Ovary (tissue), 3 donors: ENCODE data around the gene TAS2R7.

Experiments
- CTCF ChIP-seq, 3 donors: fragments of 450-650 bp in 2 of 3; fragments of 200-600 bp in 1 of 3; IDR thresholded peaks; one replicate each; pipeline versions ENCODE4 v1.5.1 to v1.8.0; 2016 to 2022; ENCODE audit warnings: antibody characterized with exemption in 3 of 3, mild to moderate bottlenecking in 1 of 3
- POLR2A ChIP-seq: fragments of 450-650 bp; IDR thresholded peaks from one replicate; pipeline ENCODE4 v1.6.1; 2017; ENCODE audit warnings: antibody characterized with exemption, mild to moderate bottlenecking, moderate library complexity
- donor health status: DM: no; HTN: no; CAD: no.

DNA sequence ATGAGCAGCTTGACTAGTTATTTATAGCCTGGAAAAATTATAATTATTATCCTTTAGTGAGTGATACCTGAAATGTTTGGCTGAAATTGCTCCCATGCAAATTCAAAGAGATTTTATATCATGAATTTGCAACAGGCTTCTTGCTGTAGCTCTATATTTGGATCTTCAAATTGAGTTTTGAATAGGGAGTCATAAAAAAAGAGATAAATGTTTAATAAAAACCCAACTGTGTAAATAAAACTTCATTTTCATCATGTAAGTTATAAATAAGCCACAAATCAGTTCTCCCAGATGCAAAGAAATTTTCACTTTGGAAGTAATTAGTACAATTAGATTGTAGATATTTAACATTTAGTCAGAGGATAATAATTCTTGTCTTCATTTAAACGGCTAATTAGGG, 4.8 kb upstream of the TAS2R7 start, which contains the start of gene TAS2R8:
- TF ChIP-seq CTCF (IDR thresholded peaks at IDR 0.05) (no peak), POLR2A (no peak)
